ENCODE measurements around the gene DCAF15.
"Not testable (repeated sequence)": the region's sequence is repeated elsewhere in the genome, so short reads cannot be mapped to it uniquely, and the experiment has no call there.

The DCAF15 gene

DNA sequence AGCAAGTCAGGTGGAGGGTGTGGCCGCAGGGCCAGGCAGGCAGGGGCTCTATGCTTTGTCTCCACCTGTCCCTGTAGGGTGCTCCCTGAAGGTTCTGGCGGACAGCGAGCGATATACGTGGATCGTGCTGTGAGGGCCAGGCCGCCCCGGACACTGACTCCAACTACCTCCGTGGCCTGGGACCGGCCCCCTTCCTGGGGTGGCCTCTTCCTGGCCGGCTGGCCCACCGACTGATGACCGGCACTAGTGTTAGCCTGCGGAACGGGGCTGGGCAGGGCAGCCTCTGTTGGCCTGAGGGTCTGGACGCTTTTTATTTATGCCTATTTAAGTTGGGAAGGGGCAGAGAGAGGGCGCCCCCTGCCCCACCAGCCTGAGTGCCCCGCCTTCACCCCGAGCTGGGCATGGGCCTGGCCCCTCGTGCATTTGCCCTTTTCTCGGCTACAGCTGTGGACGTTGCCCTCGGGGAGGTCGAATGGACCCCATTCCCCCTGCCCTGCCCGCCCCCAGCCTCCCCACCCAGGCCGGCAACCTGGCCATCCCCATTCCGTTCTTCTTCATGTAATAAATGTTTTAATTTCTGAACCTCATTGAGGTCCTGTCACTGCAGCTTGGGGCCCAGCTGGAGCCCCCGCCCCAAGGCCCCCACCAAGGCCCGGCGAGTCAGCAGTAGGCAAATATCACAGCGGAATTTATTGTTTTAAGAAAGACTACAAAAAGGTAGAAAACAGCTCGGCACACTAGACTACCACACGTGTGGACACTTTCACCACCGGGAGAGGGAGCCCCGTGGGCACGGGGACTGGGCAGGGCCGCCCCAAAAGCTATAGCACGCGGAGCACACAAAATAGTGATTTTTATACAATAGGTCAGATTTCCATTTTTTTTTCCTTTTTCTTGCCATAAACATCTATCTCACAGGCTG lies 8.8 kb downstream of the DCAF15 start:
- no peak for DNase-seq

DNA sequence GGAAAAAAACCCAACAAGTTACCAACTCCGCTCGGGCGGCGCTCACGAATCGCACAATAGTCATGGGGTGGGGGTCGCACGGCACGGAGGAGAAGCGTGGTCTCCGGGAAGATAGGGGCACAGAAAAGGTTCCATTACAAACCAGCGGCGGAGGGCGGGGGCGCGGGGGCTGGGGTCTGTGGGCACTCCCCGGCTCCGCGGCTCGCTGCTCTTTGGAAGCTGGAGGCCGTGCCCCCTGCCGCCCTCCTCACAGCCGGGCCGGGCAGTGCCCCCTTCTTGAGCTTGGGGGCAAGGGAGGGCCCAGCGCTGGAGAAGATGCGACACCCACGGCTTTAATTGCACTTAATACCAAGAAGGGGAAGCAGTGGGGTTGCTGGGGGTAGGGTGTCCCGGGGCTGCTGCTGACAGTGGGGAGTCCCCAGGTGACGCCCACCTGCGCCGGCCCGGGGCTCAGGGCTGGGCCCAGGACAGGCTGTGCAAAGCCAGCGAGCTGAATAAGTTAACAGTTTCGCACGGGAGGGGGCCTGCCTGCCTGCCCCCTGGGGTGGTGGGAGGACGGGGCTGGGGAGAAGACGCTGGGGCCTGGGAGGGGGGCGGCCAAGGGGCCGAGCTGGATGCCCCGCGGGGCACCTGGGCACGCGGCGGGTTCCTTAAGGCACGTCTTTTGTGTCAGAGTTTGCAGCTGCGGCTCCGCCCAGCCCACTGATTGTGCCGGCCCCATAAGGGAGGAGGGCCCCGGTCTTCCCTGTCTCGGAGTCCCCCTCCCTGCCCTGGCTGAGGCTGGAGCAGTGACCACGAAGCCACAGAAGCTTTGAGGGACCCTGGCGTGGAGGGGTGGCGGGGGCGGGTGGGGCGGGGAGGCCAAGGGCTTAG lies 9.8 kb downstream of the DCAF15 start:
- no peak for DNase-seq

DNA sequence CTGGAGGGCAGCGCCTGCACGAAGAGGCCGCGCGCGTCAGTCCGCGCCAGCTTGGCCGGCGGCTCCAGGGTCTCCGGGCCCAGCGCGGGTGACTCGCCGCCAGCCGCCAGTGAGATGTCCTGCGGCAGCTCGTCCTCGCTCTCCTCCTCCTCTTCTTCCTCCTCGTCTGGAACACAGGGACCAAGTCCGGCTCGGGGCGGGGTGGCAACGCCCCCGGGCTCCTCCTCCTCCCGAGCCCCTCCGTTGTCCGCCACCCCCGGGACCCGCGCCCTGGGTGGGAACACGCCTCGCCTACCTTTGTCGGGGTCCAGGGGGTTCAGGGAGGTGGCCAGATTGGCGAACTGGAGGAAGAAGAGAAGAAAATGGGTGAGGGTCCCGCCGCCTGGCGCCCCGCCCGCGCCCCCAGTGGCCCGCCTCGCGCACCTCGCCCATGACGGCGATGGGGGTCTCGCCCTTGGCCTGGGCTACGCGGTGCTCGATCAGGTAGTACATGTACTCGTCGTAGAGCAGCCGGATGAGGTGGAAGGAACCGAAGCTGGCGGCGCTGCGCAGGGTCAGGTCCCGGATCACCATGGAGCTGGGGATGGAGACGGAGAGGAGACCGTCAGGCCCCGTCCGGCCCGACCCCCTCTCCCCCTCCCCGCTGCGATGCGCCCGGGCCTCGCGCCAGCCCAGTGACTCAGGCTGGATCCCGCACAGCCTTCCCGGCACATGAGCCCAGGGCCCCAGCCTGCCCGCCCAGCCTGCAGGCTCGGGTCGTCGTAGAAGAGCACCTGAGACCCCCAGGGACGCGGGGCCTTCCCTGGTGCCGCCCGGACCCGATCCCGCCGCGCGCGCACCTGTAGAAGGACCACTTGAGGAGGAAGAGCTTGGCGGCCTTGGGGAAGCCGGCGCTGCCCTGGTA lies 10.6 kb downstream of the DCAF15 start:
- no peak for DNase-seq

DNA sequence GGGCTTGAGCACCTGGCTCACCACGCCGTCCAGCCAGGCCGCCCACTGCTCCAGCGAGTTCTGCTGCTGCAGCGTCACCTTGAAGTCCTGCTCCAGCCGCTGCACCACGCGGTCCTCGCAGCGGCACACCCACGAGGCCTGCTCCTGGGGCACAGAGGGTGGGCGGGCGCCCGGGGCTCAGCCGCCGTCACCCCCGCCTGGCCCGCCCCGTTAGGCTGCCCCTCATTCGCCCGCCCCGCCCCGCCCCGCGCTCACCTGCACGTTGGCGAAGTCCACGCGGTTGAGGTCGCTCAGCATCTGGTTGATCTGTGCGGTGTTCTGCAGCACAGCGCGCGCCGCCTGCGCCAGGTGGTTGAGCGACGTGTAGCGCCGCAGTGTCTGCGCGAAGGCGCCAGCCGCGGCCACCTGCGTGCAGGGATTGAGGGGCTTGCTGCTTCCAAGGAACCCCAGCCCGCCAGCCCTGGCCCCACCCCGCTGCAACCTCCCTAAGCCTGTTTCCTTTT lies 11.3 kb downstream of the DCAF15 start:
- no peak for DNase-seq

DNA sequence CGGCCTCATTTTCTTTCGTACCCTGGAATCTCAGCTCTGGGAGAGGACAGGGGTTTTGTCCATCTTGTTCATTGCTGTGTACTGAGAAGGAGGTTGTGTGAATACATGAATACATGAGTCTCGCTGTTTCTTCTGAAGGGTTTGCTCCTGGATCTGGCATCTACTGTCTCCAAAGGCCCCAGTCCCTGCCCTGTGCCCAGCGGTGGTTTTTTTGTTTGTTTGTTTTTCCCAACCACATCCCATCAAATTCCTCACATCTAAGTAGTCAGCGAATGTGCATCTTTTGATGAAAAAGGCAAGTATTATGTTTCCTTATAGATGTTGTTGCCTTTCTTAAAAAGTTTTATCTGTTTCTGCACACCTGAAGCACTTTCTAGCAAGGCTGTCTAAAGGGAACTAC lies 12.5 kb downstream of the DCAF15 start:
- DNase-seq, result no peak

- DNase-seq, result no peak
Observed at GRCh38 chr19:13965377-13965896, 13.1 kb downstream of the DCAF15 start.

GRCh38 chr19:13965926-13966683 lies 13.8 kb downstream of the DCAF15 start:
- DNase-seq, result no peak

- DNase-seq, result no peak
Observed at GRCh38 chr19:13966684-13967128, 14.4 kb downstream of the DCAF15 start.

DNA sequence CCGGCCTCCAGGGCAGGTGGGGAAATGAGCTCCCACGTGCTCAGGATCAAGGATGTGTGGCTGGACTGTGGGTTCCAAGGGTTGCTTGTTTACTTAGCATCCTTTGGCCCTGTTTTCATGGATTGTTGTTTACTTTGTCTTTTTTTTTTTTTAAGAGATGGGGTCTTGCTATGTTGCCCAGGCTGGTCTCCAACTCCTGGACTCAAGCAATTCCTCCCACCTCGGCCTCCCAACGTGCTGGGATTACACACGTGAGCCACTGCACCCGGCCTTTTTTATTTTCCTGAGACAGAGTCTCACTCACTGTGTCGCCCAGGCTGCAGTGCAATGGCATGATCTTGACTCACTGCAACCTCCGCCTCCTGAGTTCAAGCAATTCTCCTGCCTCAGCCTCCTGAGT lies 14.9 kb downstream of the DCAF15 start:
- not testable (repeated sequence) for DNase-seq

DNA sequence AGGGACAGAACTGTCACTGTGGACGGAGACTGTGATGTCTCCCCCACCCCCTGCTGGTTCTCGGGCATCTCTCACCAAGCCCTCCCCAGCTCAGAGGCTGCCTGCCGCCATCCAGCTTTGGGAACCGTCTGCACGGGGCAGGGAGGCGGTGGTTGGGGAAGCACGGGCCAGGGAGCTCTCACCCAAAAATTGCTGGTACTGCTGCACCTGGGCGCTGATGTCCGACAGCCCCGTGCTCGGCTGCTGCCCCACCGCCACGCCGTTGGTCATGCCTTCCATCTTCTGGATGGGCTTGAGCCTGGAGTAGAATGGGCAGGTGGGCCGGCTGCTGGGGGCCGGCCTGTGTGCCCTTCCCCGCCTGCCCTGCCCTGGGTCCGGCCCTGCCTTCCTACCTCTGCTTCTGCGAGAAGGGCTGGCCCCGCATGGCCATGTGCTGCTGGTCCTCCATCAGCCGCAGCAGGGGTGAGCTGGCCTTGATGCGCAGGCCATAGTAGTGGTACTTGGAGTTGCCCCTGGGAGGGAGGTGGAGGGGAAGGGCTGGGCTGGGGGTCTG lies 16.1 kb downstream of the DCAF15 start:
- DNase-seq, result no peak

- no peak for DNase-seq
Observed at GRCh38 chr19:13968999-13969398, 16.7 kb downstream of the DCAF15 start.

GRCh38 chr19:13969897-13970296 lies 17.6 kb downstream of the DCAF15 start:
- DNase-seq, result no peak

DNA sequence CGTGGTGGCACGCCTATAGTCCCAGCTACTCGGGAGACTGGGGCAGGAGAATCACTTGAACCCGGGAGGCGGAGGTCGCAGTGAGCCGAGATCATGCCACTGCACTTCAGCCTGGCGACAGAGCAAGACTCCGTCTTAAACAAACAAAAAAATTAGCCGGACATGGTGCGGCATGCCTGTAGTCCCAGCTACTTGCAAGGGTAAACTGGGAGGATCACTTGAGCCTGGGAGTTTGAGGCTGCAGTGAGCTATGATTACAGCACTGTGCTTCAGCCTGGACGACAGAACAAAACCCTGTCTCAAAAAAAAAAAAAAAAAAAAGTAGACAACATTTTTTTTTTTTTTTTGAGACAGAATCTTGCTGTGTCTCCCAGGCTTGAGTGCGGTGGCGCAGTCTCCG lies 19.6 kb downstream of the DCAF15 start:
- DNase-seq, result not testable (repeated sequence)

- no peak for DNase-seq
Observed at GRCh38 chr19:13972368-13973155, 20.3 kb downstream of the DCAF15 start.

DNA sequence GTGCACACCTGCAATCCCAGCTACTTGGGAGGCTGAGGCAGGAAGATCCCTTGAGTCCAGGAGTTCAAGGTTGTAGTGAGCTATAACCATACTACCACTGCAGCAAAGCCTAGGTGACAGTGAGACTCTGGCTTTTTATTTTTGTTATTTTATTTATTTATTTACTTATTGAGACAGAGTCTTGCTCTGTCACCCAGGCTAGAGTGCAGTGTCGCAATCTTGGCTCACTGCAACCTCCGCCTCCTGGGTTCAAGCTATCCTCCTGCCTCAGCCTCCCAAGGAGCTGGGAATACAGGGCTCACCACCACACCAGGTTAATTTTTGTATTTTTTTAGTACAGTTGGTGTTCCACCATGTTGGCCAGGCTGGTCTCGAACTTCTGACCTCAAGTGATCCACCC lies 21.2 kb downstream of the DCAF15 start:
- DNase-seq, result not testable (repeated sequence)

- no peak for DNase-seq
Observed at GRCh38 chr19:13974073-13974472, 21.8 kb downstream of the DCAF15 start.

GRCh38 chr19:13975870-13976269 lies 23.6 kb downstream of the DCAF15 start:
- DNase-seq, result no peak

DNA sequence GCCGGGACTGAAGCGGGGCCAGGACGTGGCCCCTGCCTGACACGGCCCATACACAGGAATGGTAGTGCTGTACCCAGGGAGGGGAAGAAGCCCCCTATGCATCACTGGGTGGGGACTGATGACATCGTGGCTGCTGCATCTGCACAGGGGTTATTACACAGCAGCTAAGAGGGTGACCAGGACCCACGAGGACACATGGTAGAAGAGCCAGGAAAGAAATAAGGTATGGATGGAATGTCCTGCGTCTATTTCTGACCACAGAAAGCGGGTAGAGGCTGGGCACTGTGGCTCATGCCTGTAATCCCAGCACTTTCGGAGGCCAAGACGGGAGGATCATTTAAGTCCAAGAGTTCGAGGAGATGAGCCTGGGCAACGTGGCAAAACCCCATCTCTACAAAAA lies 24.1 kb downstream of the DCAF15 start:
- no peak for DNase-seq

- no peak for DNase-seq
Observed at GRCh38 chr19:13977803-13978202, 25.5 kb downstream of the DCAF15 start.
